H1 (cell line): ENCODE measurements around the gene ZNF521. TPM values are rescaled to one million over a fixed set of nuclear protein-coding genes. Genes with fewer than 3 reads are reported as not detected.

ENCODE experiments used
- GABPA ChIP-seq: IDR thresholded peaks from 2 replicates; pipeline ENCODE4 v1.6.1; 2011; ENCODE audit warnings: mild to moderate bottlenecking, low read length, moderate library complexity, borderline replicate concordance; ENCODE audit not compliant: insufficient read depth
- TEAD4 ChIP-seq: IDR thresholded peaks from 2 replicates; pipeline ENCODE4 v1.6.1; 2012; ENCODE audit warnings: low read depth, low read length, inconsistent platforms, mixed read lengths
- polyA plus RNA-seq, 7 experiments: library from polyadenylated mRNA; depleted of rRNA in 3 of 7; stranded (reverse) in 5 of 7; unstranded in 2 of 7; fragments of >200 nt in 5 of 7; fragments of 200-250 nt in 2 of 7; gene quantifications; 1 replicate in 5 of 7; 2 replicates in 1 of 7; 4 replicates in 1 of 7; pipeline versions ENCODE4 v1.2.1 to v1.2.3, GENCODE V29; 2011 to 2013; ENCODE audit warnings: missing spikeins in 2 of 7, mixed read lengths in 2 of 7
- total RNA-seq: library from RNA; stranded (reverse); fragmentation: NEBNext Ultra II Directional; extraction: Animal tissue kit (Norgen Biotek cat#: 25700); gene quantifications from 2 replicates; pipeline ENCODE4 v1.2.1, GENCODE V29; 2021
- TF ChIP-seq, protein P1 (sequence below): fragments of 300-600 bp; sonication (generic); IDR thresholded peaks from 2 replicates; pipeline ENCODE4 v1.7.1; 2012; ENCODE audit warnings: low read length, moderate library complexity, mild to moderate bottlenecking, inconsistent platforms; ENCODE audit not compliant: insufficient replicate concordance

Gene ZNF521
- total and polyA plus RNA-seq, 2 of the 8 experiments (the other 6 are each of a cell fraction or from before 2014, with no cell fraction given), result 9.5 to 15.8 TPM

DNA sequence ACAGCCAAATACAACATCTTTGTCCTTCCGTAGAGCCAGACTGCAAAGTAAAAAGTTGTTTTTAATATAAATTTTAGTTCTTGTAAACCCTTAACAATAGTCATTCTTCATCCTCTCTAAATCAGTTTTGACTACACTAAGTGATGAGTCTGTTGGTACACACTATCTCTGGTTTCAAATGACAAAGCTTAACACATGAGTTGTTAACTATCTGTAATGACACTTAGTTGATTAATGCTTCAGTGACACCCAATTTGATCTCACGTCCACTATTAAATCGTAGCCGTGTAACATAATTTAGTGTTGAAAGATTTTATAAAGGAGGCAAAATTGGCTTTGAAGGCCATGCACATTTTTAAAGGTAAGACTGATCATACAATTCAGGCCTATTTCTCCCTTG lies 181.6 kb downstream of the ZNF521 start (continued):
- TF ChIP-seq, protein P1, sequence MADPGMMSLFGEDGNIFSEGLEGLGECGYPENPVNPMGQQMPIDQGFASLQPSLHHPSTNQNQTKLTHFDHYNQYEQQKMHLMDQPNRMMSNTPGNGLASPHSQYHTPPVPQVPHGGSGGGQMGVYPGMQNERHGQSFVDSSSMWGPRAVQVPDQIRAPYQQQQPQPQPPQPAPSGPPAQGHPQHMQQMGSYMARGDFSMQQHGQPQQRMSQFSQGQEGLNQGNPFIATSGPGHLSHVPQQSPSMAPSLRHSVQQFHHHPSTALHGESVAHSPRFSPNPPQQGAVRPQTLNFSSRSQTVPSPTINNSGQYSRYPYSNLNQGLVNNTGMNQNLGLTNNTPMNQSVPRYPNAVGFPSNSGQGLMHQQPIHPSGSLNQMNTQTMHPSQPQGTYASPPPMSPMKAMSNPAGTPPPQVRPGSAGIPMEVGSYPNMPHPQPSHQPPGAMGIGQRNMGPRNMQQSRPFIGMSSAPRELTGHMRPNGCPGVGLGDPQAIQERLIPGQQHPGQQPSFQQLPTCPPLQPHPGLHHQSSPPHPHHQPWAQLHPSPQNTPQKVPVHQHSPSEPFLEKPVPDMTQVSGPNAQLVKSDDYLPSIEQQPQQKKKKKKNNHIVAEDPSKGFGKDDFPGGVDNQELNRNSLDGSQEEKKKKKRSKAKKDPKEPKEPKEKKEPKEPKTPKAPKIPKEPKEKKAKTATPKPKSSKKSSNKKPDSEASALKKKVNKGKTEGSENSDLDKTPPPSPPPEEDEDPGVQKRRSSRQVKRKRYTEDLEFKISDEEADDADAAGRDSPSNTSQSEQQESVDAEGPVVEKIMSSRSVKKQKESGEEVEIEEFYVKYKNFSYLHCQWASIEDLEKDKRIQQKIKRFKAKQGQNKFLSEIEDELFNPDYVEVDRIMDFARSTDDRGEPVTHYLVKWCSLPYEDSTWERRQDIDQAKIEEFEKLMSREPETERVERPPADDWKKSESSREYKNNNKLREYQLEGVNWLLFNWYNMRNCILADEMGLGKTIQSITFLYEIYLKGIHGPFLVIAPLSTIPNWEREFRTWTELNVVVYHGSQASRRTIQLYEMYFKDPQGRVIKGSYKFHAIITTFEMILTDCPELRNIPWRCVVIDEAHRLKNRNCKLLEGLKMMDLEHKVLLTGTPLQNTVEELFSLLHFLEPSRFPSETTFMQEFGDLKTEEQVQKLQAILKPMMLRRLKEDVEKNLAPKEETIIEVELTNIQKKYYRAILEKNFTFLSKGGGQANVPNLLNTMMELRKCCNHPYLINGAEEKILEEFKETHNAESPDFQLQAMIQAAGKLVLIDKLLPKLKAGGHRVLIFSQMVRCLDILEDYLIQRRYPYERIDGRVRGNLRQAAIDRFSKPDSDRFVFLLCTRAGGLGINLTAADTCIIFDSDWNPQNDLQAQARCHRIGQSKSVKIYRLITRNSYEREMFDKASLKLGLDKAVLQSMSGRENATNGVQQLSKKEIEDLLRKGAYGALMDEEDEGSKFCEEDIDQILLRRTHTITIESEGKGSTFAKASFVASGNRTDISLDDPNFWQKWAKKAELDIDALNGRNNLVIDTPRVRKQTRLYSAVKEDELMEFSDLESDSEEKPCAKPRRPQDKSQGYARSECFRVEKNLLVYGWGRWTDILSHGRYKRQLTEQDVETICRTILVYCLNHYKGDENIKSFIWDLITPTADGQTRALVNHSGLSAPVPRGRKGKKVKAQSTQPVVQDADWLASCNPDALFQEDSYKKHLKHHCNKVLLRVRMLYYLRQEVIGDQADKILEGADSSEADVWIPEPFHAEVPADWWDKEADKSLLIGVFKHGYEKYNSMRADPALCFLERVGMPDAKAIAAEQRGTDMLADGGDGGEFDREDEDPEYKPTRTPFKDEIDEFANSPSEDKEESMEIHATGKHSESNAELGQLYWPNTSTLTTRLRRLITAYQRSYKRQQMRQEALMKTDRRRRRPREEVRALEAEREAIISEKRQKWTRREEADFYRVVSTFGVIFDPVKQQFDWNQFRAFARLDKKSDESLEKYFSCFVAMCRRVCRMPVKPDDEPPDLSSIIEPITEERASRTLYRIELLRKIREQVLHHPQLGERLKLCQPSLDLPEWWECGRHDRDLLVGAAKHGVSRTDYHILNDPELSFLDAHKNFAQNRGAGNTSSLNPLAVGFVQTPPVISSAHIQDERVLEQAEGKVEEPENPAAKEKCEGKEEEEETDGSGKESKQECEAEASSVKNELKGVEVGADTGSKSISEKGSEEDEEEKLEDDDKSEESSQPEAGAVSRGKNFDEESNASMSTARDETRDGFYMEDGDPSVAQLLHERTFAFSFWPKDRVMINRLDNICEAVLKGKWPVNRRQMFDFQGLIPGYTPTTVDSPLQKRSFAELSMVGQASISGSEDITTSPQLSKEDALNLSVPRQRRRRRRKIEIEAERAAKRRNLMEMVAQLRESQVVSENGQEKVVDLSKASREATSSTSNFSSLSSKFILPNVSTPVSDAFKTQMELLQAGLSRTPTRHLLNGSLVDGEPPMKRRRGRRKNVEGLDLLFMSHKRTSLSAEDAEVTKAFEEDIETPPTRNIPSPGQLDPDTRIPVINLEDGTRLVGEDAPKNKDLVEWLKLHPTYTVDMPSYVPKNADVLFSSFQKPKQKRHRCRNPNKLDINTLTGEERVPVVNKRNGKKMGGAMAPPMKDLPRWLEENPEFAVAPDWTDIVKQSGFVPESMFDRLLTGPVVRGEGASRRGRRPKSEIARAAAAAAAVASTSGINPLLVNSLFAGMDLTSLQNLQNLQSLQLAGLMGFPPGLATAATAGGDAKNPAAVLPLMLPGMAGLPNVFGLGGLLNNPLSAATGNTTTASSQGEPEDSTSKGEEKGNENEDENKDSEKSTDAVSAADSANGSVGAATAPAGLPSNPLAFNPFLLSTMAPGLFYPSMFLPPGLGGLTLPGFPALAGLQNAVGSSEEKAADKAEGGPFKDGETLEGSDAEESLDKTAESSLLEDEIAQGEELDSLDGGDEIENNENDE, result no peak
- TF ChIP-seq TEAD4, result no peak
- TF ChIP-seq GABPA, result no peak
